WTC11 (cell line): Measurements from ENCODE around the gene SMIM5.

Experiments used
- AR ChIP-seq: fragments of 250-450 bp; sonication (Bioruptor Pico); IDR thresholded peaks from 2 replicates; pipeline ENCODE4 v1.9.0; 2021; ENCODE audit warnings: mild to moderate bottlenecking
- CREM ChIP-seq: sonication (generic); formaldehyde crosslinking; IDR thresholded peaks from 2 replicates; pipeline ENCODE4 v1.8.1; 2022; ENCODE audit warnings: mild to moderate bottlenecking, missing genetic modification reagents, moderate library complexity
- MLX ChIP-seq: sonication (generic); formaldehyde crosslinking; IDR thresholded peaks from 2 replicates; pipeline ENCODE4 v1.8.1; 2023; ENCODE audit warnings: mild to moderate bottlenecking, missing genetic modification reagents, moderate library complexity
- STAT6 ChIP-seq: sonication (generic); formaldehyde crosslinking; conservative IDR thresholded peaks from 2 replicates; pipeline ENCODE4 v1.8.1; 2023; ENCODE audit warnings: mild to moderate bottlenecking, low read depth, missing genetic modification reagents, moderate library complexity

- TF ChIP-seq AR (CRISPR knock-in tag) (no peak), MLX (no peak), CREM (CRISPR knock-in tag) (no peak), STAT6 (CRISPR knock-in tag) (no peak)
Observed at GRCh38 chr17:75605790-75606189, 27.4 kb upstream of the SMIM5 start.
